ENCODE data around the gene EPHB1. TPM values are rescaled to one million over a fixed set of nuclear protein-coding genes. Genes with fewer than 3 reads are reported as not detected.
"Not testable (repeated sequence)": the region's sequence is repeated elsewhere in the genome, so short reads cannot be mapped to it uniquely, and the experiment has no call there.

EPHB1 gene
- total and polyA plus RNA-seq, 2 experiments from 2014 or later: 0.43 to 0.81 TPM

DNA sequence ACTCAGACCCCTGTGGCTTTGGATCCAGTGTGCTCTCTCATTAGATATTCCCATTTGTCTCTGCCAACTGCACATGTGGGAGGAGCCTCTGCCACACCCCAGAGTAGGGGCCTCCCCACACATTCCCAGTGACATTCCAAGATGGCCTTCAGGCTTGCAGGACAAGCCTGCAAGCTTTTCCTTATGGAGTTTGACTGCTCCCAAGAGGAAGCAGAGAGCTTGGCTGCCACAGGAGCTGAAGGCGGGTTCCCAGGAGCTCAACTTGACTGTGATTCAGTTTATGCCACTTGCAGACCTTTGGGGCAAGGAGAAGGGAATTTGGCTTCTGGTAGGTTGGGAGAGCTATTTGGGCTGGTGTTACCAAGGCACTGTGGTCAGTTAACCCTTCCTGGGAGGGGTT, 22.5 kb upstream of the EPHB1 start:
- no peak for DNase-seq
- in situ Hi-C loops (cut with MboI): no loop called here
- no peaks in the 10 kb centered on the region for H3K9me2 ChIP-seq (ENCODE audit: insufficient read depth)
- H3F3A ChIP-seq (ENCODE audit: insufficient read depth): no peaks in the 10 kb centered on the region
- H3K36me3 ChIP-seq (ENCODE audit: low read depth): no peaks in the 10 kb centered on the region
- 0 out of 2 replicates have a peak, but pooled peaks cover 4% of the 10 kb centered on the region for H3K27me3 ChIP-seq (replicated peaks; ENCODE audit: insufficient read depth)
- no peak overlapping the region for H3K4me2 ChIP-seq (ENCODE audit: unreplicated experiment)
- 75 to 83% methylated on average over 1 of the region's 1 CpG for WGBS, 2 experiments (ENCODE audit: low coverage in 1 of 2, low lambda C conversion rate in 2 of 2, missing lambda C conversion rate in 2 of 2)
- no peaks in the 10 kb centered on the region for H4K20me1 ChIP-seq (ENCODE audit: insufficient read depth)
- H3K27ac ChIP-seq: no peak overlapping the region
- no peaks in the 10 kb centered on the region for H3K9me3 ChIP-seq (ENCODE audit: low read depth)
- H3K9ac ChIP-seq: no peak overlapping the region
- no peak for TF ChIP-seq EZH2 (IDR thresholded peaks at IDR 0.05; ENCODE audit: insufficient read depth, poor library complexity, severe bottlenecking)
- TF ChIP-seq EZH2phosphoT487 (IDR thresholded peaks at IDR 0.05; ENCODE audit: insufficient read depth, low read depth): no peak
- no peaks in the 10 kb centered on the region for H3K4me1 ChIP-seq (ENCODE audit: insufficient read depth)
- no peak overlapping the region for H2AFZ ChIP-seq
- no peak overlapping the region for H3K4me3 ChIP-seq
- no peaks in the 10 kb centered on the region for H3K79me2 ChIP-seq (ENCODE audit: insufficient read depth)

DNA sequence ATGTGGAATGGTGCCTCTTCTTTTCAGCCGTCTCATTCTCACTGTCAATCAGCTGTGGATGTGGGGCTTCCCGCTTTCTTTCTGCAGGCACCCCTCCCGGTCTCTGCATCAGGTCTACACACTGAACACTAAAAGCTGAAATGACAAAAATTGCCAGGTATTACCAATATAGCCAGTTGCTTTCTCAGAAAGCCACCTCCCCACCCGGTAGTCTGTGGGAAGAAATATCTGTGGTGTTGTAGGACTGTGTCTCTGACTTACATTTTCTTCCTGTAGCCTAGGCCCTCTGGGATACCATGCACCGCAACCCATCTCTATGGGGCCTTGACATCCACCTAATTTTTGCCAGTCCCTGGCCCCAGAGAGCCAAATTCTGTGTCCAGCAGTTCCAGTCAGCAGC, 19.2 kb upstream of the EPHB1 start:
- in situ Hi-C loops (cut with MboI): no loop called here
- 83 to 86% methylated on average over 5 of the region's 5 CpGs for WGBS, 2 experiments (ENCODE audit: low coverage in 1 of 2, low lambda C conversion rate in 2 of 2, missing lambda C conversion rate in 2 of 2)

DNA sequence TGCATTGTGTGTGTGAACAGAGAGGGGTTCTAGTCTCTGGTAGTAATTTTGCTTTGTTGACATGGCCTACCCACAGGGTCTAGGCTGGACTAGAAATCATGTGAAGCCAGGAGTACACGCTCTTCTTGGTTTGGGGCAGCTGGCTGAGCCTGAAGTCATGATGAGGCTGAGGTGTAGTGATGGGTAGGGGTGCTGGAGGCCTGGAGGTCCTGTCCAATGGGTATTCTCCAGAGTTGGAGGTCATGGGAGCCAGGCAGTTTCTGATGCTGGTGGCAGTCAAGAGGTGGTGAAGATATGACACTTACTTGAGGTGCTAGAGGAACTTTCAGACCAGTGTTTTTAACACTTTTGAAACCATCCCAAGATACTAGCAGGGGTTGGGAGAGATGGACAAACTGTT, 18.5 kb upstream of the EPHB1 start:
- H3K4me3 ChIP-seq: no peak overlapping the region
- H3K4me2 ChIP-seq (ENCODE audit: unreplicated experiment): no peak overlapping the region
- no peaks in the 10 kb centered on the region for H4K20me1 ChIP-seq (ENCODE audit: insufficient read depth)
- H3K79me2 ChIP-seq (ENCODE audit: insufficient read depth): no peaks in the 10 kb centered on the region
- no peaks in the 10 kb centered on the region for H3K9me2 ChIP-seq (ENCODE audit: insufficient read depth)
- 0 out of 2 replicates have a peak, but pooled peaks cover 4% of the 10 kb centered on the region for H3K27me3 ChIP-seq (replicated peaks; ENCODE audit: insufficient read depth)
- no peak overlapping the region for H3K27ac ChIP-seq
- no peak for TF ChIP-seq EZH2phosphoT487 (IDR thresholded peaks at IDR 0.05; ENCODE audit: insufficient read depth, low read depth)
- TF ChIP-seq EZH2 (IDR thresholded peaks at IDR 0.05; ENCODE audit: insufficient read depth, poor library complexity, severe bottlenecking): no peak
- H3K36me3 ChIP-seq (ENCODE audit: low read depth): no peaks in the 10 kb centered on the region
- no peak overlapping the region for H2AFZ ChIP-seq
- H3F3A ChIP-seq (ENCODE audit: insufficient read depth): no peaks in the 10 kb centered on the region
- no peak for DNase-seq
- 76 to 91% methylated on average over 1 of the region's 1 CpG for WGBS, 2 experiments (ENCODE audit: low coverage in 1 of 2, low lambda C conversion rate in 2 of 2, missing lambda C conversion rate in 2 of 2)
- in situ Hi-C loops (cut with MboI): no loop called here
- no peak overlapping the region for H3K9ac ChIP-seq
- no peaks in the 10 kb centered on the region for H3K4me1 ChIP-seq (ENCODE audit: insufficient read depth)
- no peaks in the 10 kb centered on the region for H3K9me3 ChIP-seq (ENCODE audit: low read depth)

More for the DNA sequence above, 19.2 kb upstream of the EPHB1 start:
- no peaks in the 10 kb centered on the region for H4K20me1 ChIP-seq (ENCODE audit: insufficient read depth)
- H3K27me3 ChIP-seq (replicated peaks; ENCODE audit: insufficient read depth): 0 out of 2 replicates have a peak, but pooled peaks cover 4% of the 10 kb centered on the region
- no peak overlapping the region for H3K4me2 ChIP-seq (ENCODE audit: unreplicated experiment)
- no peak overlapping the region for H2AFZ ChIP-seq
- no peaks in the 10 kb centered on the region for H3K36me3 ChIP-seq (ENCODE audit: low read depth)
- H3K4me3 ChIP-seq: no peak overlapping the region
- no peak for DNase-seq
- H3K79me2 ChIP-seq (ENCODE audit: insufficient read depth): no peaks in the 10 kb centered on the region
- H3K4me1 ChIP-seq (ENCODE audit: insufficient read depth): no peaks in the 10 kb centered on the region
- no peak overlapping the region for H3K27ac ChIP-seq
- no peaks in the 10 kb centered on the region for H3K9me3 ChIP-seq (ENCODE audit: low read depth)
- TF ChIP-seq EZH2 (IDR thresholded peaks at IDR 0.05; ENCODE audit: insufficient read depth, poor library complexity, severe bottlenecking) (no peak), EZH2phosphoT487 (IDR thresholded peaks at IDR 0.05; ENCODE audit: insufficient read depth, low read depth) (no peak)
- no peaks in the 10 kb centered on the region for H3F3A ChIP-seq (ENCODE audit: insufficient read depth)
- H3K9me2 ChIP-seq (ENCODE audit: insufficient read depth): no peaks in the 10 kb centered on the region
- no peak overlapping the region for H3K9ac ChIP-seq

DNA sequence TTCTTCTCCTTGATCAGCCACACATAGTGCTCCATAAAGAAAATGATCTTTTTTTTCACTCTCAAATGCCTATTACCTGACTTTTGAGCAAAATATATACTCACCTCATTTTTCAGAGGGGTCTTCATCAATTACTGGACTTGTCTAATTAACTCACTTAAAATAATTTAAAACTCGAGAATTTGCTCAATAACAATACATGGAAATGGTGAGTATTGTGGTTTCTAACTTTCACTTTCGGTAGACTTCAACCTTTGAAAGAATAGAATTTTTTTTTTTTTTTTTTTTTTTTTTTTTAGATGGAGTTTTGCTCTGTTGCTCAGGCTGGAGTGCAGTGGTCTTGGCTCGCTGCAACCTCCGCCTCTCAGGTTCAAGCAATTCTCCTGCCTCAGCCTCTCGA, 17.7 kb upstream of the EPHB1 start:
- 0 out of 2 replicates have a peak, but pooled peaks cover 4% of the 10 kb centered on the region for H3K27me3 ChIP-seq (replicated peaks; ENCODE audit: insufficient read depth)
- no peak overlapping the region for H3K4me3 ChIP-seq
- H4K20me1 ChIP-seq (ENCODE audit: insufficient read depth): no peaks in the 10 kb centered on the region
- H3K79me2 ChIP-seq (ENCODE audit: insufficient read depth): no peaks in the 10 kb centered on the region
- H3K9me3 ChIP-seq (ENCODE audit: low read depth): no peaks in the 10 kb centered on the region
- no peaks in the 10 kb centered on the region for H3K4me1 ChIP-seq (ENCODE audit: insufficient read depth)
- H3K27ac ChIP-seq: no peak overlapping the region
- H3K9me2 ChIP-seq (ENCODE audit: insufficient read depth): no peaks in the 10 kb centered on the region
- TF ChIP-seq EZH2 (IDR thresholded peaks at IDR 0.05; ENCODE audit: insufficient read depth, poor library complexity, severe bottlenecking) (no peak), EZH2phosphoT487 (IDR thresholded peaks at IDR 0.05; ENCODE audit: insufficient read depth, low read depth) (no peak)
- no peak overlapping the region for H3K9ac ChIP-seq
- H3K36me3 ChIP-seq (ENCODE audit: low read depth): no peaks in the 10 kb centered on the region
- DNase-seq: no peak
- H3K4me2 ChIP-seq (ENCODE audit: unreplicated experiment): no peak overlapping the region
- in situ Hi-C loops (cut with MboI): no loop called here
- H2AFZ ChIP-seq: no peak overlapping the region
- H3F3A ChIP-seq (ENCODE audit: insufficient read depth): no peaks in the 10 kb centered on the region
- WGBS, 2 experiments (ENCODE audit: low coverage in 1 of 2, low lambda C conversion rate in 2 of 2, missing lambda C conversion rate in 2 of 2): 88 to 89% methylated on average over 5 of the region's 5 CpGs

DNA sequence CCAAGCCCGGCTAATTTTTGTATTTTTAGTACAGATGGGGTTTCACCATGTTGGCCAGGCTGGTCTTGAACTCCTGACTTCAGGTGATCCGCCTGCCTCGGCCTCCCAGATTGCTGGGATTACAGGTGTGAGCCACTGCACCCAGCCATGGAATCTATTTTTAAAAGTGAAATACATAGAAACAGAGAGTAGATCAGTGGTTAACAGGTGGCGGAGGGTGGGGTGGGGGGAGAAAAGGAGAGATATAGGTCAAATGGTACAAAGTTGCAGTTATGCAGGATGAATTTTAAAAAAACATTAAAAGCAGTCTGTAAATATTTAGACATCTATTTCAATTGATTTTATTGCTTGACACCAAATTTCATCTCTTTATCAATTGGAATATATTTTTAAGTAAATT, 6.8 kb upstream of the EPHB1 start:
- WGBS, 2 experiments (ENCODE audit: low coverage in 1 of 2, low lambda C conversion rate in 2 of 2, missing lambda C conversion rate in 2 of 2): 80 to 88% methylated on average over 4 of the region's 4 CpGs
- in situ Hi-C loops (cut with MboI): not testable (repeated sequence)

More for the DNA sequence above, 6.8 kb upstream of the EPHB1 start:
- not testable (repeated sequence) for H4K20me1 ChIP-seq (ENCODE audit: insufficient read depth); H3K27me3 ChIP-seq (replicated peaks; ENCODE audit: insufficient read depth); H2AFZ ChIP-seq; H3K9me2 ChIP-seq (ENCODE audit: insufficient read depth); H3K4me3 ChIP-seq; H3K36me3 ChIP-seq (ENCODE audit: low read depth); DNase-seq; H3K4me2 ChIP-seq (ENCODE audit: unreplicated experiment); H3K9me3 ChIP-seq (ENCODE audit: low read depth); H3K27ac ChIP-seq; H3K79me2 ChIP-seq (ENCODE audit: insufficient read depth); H3K9ac ChIP-seq; H3K4me1 ChIP-seq (ENCODE audit: insufficient read depth); H3F3A ChIP-seq (ENCODE audit: insufficient read depth)
